Measurements from ENCODE around the gene EIF5. TPM values are rescaled to one million over a fixed set of nuclear protein-coding genes. Genes with fewer than 3 reads are reported as not detected.

EIF5 gene
- total RNA-seq, 2 experiments from 2014 or later = 237 to 292 TPM

- Histone ChIP-seq H3K4me1 (ENCODE audit: insufficient read depth, low read length, poor library complexity, severe bottlenecking) (no peaks in the 10 kb centered on the region), H3K27ac (ENCODE audit: low read depth, low read length, poor library complexity, severe bottlenecking) (no peak overlapping the region), H3K36me3 (ENCODE audit: insufficient read depth, low read length) (no peaks in the 10 kb centered on the region), H4K20me1 (ENCODE audit: insufficient read depth, low read length) (no peaks in the 10 kb centered on the region), H3K4me2 (ENCODE audit: low read length) (no peak overlapping the region), H3K9me3 (ENCODE audit: low read length) (no peaks in the 10 kb centered on the region), H3K4me3 (ENCODE audit: low read depth, low read length, poor library complexity, severe bottlenecking) (no peak overlapping the region), H3K9me2 (ENCODE audit: insufficient read depth, low read length) (no peaks in the 10 kb centered on the region), H2AFZ (ENCODE audit: low read length) (no peak overlapping the region), H3K79me2 (ENCODE audit: insufficient read depth, low read depth, low read length) (no peaks in the 10 kb centered on the region)
- intact Hi-C loops (cut with micrococcal nuclease; ENCODE audit: unreplicated experiment) = no loop called here
- POLR2A ChIA-PET = interaction anchor here (0.6 kb wide), 1 partner anchor 1136 kb away, joined by 9 read pairs; no protein-coding TSS in a partner anchor
- CTCF ChIA-PET (ENCODE audit: unreplicated experiment) = no interaction called here
- no peak for DNase-seq (ENCODE audit: low spot score)
- no TSS peak for BruUV-seq (replicated peaks)
- TF ChIP-seq EZH2phosphoT487 (IDR thresholded peaks at IDR 0.05; ENCODE audit: borderline replicate concordance, low read depth, low read length) (no peak), CTCF (conservative IDR thresholded peaks at IDR 0.05; ENCODE audit: low read length) (no peak)
Measured at GRCh38 chr14:103372552-103373304, 38.7 kb downstream of the EIF5 start.

- CTCF ChIA-PET (ENCODE audit: unreplicated experiment) = no interaction called here
- no peaks in the 10 kb centered on the region for H3K9me3 ChIP-seq (ENCODE audit: low read length)
- no peak overlapping the region for H3K27ac ChIP-seq (ENCODE audit: low read depth, low read length, poor library complexity, severe bottlenecking)
- H3K9me2 ChIP-seq (ENCODE audit: insufficient read depth, low read length) = no peaks in the 10 kb centered on the region
- no peaks in the 10 kb centered on the region for H3K4me1 ChIP-seq (ENCODE audit: insufficient read depth, low read length, poor library complexity, severe bottlenecking)
- no TSS peak for BruUV-seq (replicated peaks)
- H2AFZ ChIP-seq (ENCODE audit: low read length) = no peak overlapping the region
- no peak for DNase-seq (ENCODE audit: low spot score)
- no peaks in the 10 kb centered on the region for H3K79me2 ChIP-seq (ENCODE audit: insufficient read depth, low read depth, low read length)
- no peaks in the 10 kb centered on the region for H3K36me3 ChIP-seq (ENCODE audit: insufficient read depth, low read length)
- TF ChIP-seq CTCF (conservative IDR thresholded peaks at IDR 0.05; ENCODE audit: low read length) (no peak), EZH2phosphoT487 (IDR thresholded peaks at IDR 0.05; ENCODE audit: borderline replicate concordance, low read depth, low read length) (no peak)
- POLR2A ChIA-PET = no interaction called here
- intact Hi-C loops (cut with micrococcal nuclease; ENCODE audit: unreplicated experiment) = no loop called here
- no peak overlapping the region for H3K4me2 ChIP-seq (ENCODE audit: low read length)
- no peaks in the 10 kb centered on the region for H4K20me1 ChIP-seq (ENCODE audit: insufficient read depth, low read length)
- no peak overlapping the region for H3K4me3 ChIP-seq (ENCODE audit: low read depth, low read length, poor library complexity, severe bottlenecking)
Measured at GRCh38 chr14:103374121-103374520, 40.1 kb downstream of the EIF5 start.

GRCh38 chr14:103377522-103378037 lies 43.5 kb downstream of the EIF5 start:
- intact Hi-C loops (cut with micrococcal nuclease; ENCODE audit: unreplicated experiment) = no loop called here
- no peaks in the 10 kb centered on the region for H3K79me2 ChIP-seq (ENCODE audit: insufficient read depth, low read depth, low read length)
- no TSS peak for BruUV-seq (replicated peaks)
- CTCF ChIA-PET (ENCODE audit: unreplicated experiment) = no interaction called here
- no peak overlapping the region for H3K4me2 ChIP-seq (ENCODE audit: low read length)
- H3K4me1 ChIP-seq (ENCODE audit: insufficient read depth, low read length, poor library complexity, severe bottlenecking) = no peaks in the 10 kb centered on the region
- H3K27ac ChIP-seq (ENCODE audit: low read depth, low read length, poor library complexity, severe bottlenecking) = no peak overlapping the region
- H3K9me2 ChIP-seq (ENCODE audit: insufficient read depth, low read length) = no peaks in the 10 kb centered on the region
- no peak for TF ChIP-seq CTCF (conservative IDR thresholded peaks at IDR 0.05; ENCODE audit: low read length)
- no peak for TF ChIP-seq EZH2phosphoT487 (IDR thresholded peaks at IDR 0.05; ENCODE audit: borderline replicate concordance, low read depth, low read length)
- no peaks in the 10 kb centered on the region for H4K20me1 ChIP-seq (ENCODE audit: insufficient read depth, low read length)
- POLR2A ChIA-PET = no interaction called here
- no peaks in the 10 kb centered on the region for H3K9me3 ChIP-seq (ENCODE audit: low read length)
- H3K36me3 ChIP-seq (ENCODE audit: insufficient read depth, low read length) = no peaks in the 10 kb centered on the region
- no peak overlapping the region for H2AFZ ChIP-seq (ENCODE audit: low read length)
- DNase-seq (ENCODE audit: low spot score) = no peak
- no peak overlapping the region for H3K4me3 ChIP-seq (ENCODE audit: low read depth, low read length, poor library complexity, severe bottlenecking)

Data from OCI-LY7 (cell line).